ENCODE results near the gene ADCY7.

The ADCY7 gene

DNA sequence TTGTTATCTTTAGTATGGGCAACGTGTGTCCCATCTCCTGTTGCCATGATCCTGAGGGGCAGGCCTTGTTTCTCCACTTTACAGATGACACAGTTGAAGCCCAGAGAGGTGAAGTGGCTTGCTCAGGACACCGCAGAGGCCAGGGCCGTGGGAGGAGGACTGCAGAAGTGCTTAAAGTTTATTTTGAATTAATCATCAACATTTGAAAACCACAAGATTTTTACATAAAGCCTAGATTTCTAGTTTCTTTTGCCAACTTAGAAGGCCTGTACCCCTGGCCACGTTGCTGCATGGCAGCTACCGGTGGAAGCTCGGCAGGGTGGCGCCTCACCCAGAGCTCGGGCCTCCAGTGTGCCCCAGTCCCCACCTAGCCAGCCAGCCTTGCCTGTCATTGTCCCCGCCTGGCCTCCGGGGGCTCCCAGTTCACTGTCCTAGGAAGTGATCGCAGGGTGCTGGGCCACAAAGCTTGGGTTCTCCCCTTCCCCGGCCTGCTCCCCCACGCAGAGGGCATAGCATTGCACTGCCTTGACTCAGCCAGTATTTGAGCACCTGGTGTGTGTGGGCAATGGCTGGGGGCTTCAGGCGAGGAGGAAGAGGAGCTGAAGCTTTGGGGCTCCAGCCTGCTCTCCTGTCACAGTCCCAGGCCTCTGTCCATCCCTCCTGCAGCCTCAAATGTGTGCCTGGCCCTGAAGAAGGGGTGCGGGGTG lies 14.8 kb upstream of the ADCY7 start:
- H3K4me1 ChIP-seq (ENCODE audit: low read length) = no peaks in the 10 kb centered on the region
- H3F3A ChIP-seq (ENCODE audit: insufficient read depth, low read length) = no peaks in the 10 kb centered on the region
- H3K4me3 ChIP-seq (ENCODE audit: low read length) = no peak overlapping the region
- no peaks in the 10 kb centered on the region for H3K79me2 ChIP-seq (ENCODE audit: low read length)
- H3K27ac ChIP-seq (ENCODE audit: low read length) = no peak overlapping the region
- no peaks in the 10 kb centered on the region for H3K27me3 ChIP-seq (replicated peaks; ENCODE audit: insufficient read depth, low read length)
- no peaks in the 10 kb centered on the region for H3K36me3 ChIP-seq (replicated peaks; ENCODE audit: insufficient read depth, low read length)
- no peaks in the 10 kb centered on the region for H3K9me2 ChIP-seq (replicated peaks; ENCODE audit: insufficient read depth, low read length)
- H2AFZ ChIP-seq (ENCODE audit: low read length) = no peak overlapping the region
- DNase-seq = no peak
- TF ChIP-seq, protein P1, sequence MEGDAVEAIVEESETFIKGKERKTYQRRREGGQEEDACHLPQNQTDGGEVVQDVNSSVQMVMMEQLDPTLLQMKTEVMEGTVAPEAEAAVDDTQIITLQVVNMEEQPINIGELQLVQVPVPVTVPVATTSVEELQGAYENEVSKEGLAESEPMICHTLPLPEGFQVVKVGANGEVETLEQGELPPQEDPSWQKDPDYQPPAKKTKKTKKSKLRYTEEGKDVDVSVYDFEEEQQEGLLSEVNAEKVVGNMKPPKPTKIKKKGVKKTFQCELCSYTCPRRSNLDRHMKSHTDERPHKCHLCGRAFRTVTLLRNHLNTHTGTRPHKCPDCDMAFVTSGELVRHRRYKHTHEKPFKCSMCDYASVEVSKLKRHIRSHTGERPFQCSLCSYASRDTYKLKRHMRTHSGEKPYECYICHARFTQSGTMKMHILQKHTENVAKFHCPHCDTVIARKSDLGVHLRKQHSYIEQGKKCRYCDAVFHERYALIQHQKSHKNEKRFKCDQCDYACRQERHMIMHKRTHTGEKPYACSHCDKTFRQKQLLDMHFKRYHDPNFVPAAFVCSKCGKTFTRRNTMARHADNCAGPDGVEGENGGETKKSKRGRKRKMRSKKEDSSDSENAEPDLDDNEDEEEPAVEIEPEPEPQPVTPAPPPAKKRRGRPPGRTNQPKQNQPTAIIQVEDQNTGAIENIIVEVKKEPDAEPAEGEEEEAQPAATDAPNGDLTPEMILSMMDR (IDR thresholded peaks at IDR 0.05; ENCODE audit: low read length) = no peak
- TF ChIP-seq EZH2 (optimal IDR thresholded peaks at IDR 0.05; ENCODE audit: low read depth, low read length) (no peak), EZH2phosphoT487 (IDR thresholded peaks at IDR 0.05; ENCODE audit: low read length) (no peak)
- H4K20me1 ChIP-seq (ENCODE audit: insufficient read depth, low read length) = no peaks in the 10 kb centered on the region
- H3K9me3 ChIP-seq (replicated peaks; ENCODE audit: insufficient read depth, low read length) = no peaks in the 10 kb centered on the region
- H3K4me2 ChIP-seq (ENCODE audit: low read depth, low read length) = no peak overlapping the region
- no peak overlapping the region for H3K9ac ChIP-seq (ENCODE audit: low read length)

DNA sequence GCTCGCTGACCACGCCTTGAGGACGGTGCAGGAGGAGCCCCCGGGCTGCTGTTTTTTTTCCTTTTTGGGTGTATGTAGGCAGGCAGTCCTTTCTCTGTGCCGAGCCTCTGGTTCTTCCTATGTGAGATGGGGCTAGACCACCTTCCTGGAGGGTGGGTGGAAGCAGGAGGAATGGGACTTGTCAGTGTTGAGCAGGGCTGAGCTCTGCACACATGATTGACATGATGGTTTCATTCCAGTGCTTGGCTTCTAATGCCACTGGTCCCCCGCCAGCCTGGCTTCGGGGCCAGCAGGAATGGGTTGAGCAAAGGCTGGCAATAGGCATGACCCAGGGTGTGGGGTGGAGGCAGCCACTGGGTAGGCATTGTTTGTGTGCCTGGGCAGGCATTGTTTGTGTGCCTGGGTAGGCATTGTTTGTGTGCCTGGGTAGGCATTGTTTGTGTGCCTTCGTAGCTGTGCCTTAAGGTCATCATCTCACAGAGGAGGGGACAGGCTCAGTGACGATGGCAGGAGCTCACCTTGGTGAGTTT lies 14.2 kb upstream of the ADCY7 start:
- no peaks in the 10 kb centered on the region for H3K27me3 ChIP-seq (replicated peaks; ENCODE audit: insufficient read depth, low read length)
- no peak overlapping the region for H3K4me2 ChIP-seq (ENCODE audit: low read depth, low read length)
- H2AFZ ChIP-seq (ENCODE audit: low read length) = no peak overlapping the region
- no peak for TF ChIP-seq EZH2 (optimal IDR thresholded peaks at IDR 0.05; ENCODE audit: low read depth, low read length)
- no peak for DNase-seq
- H3K9ac ChIP-seq (ENCODE audit: low read length) = no peak overlapping the region
- H3K4me3 ChIP-seq (ENCODE audit: low read length) = no peak overlapping the region
- H3K9me3 ChIP-seq (replicated peaks; ENCODE audit: insufficient read depth, low read length) = no peaks in the 10 kb centered on the region
- H3K4me1 ChIP-seq (ENCODE audit: low read length) = no peaks in the 10 kb centered on the region
- no peaks in the 10 kb centered on the region for H3K9me2 ChIP-seq (replicated peaks; ENCODE audit: insufficient read depth, low read length)
- no peaks in the 10 kb centered on the region for H3K36me3 ChIP-seq (replicated peaks; ENCODE audit: insufficient read depth, low read length)
- no peaks in the 10 kb centered on the region for H3F3A ChIP-seq (ENCODE audit: insufficient read depth, low read length)
- no peaks in the 10 kb centered on the region for H3K79me2 ChIP-seq (ENCODE audit: low read length)
- no peak overlapping the region for H3K27ac ChIP-seq (ENCODE audit: low read length)
- no peaks in the 10 kb centered on the region for H4K20me1 ChIP-seq (ENCODE audit: insufficient read depth, low read length)

DNA sequence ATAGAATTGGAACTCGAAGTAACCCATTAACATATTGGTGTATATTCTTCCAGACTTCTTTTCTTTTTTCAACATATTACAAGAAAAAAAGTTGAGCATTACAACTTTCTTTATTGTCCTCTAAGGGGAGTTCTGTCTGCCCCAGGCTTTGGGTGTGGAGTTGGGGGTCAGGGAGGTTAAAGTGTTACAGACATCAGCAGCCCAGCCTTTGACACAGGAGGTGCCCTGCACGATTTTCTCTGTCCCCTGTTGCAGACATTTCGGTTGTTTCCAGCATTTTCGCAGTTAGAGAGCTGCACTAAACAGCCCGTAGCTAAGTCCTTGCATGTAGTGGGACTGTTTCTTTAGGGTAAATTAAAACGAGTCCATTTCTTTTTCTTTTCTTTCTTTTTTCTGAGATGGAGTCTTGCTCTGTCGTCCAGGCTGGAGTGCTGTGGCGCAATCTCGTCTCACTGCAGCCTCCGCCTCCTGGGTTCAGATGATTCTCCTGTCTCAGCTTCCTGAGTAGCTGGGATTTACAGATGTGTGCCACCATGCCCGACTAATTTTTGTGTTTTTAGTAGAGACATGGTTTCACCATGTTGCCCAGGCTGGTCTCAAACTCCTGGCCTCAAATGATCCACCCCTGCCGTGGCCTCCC lies 13.4 kb upstream of the ADCY7 start:
- H2AFZ ChIP-seq (ENCODE audit: low read length) = no peak overlapping the region
- TF ChIP-seq, protein P1 (IDR thresholded peaks at IDR 0.05; ENCODE audit: low read length) = no peak
- TF ChIP-seq EZH2phosphoT487 (IDR thresholded peaks at IDR 0.05; ENCODE audit: low read length) (no peak), EZH2 (optimal IDR thresholded peaks at IDR 0.05; ENCODE audit: low read depth, low read length) (no peak)
- no peaks in the 10 kb centered on the region for H3F3A ChIP-seq (ENCODE audit: insufficient read depth, low read length)
- no peak for DNase-seq
- no peak overlapping the region for H3K4me3 ChIP-seq (ENCODE audit: low read length)
- no peaks in the 10 kb centered on the region for H3K36me3 ChIP-seq (replicated peaks; ENCODE audit: insufficient read depth, low read length)
- H4K20me1 ChIP-seq (ENCODE audit: insufficient read depth, low read length) = no peaks in the 10 kb centered on the region
- H3K27ac ChIP-seq (ENCODE audit: low read length) = no peak overlapping the region
- no peaks in the 10 kb centered on the region for H3K4me1 ChIP-seq (ENCODE audit: low read length)
- no peaks in the 10 kb centered on the region for H3K79me2 ChIP-seq (ENCODE audit: low read length)
- no peak overlapping the region for H3K4me2 ChIP-seq (ENCODE audit: low read depth, low read length)
- H3K9ac ChIP-seq (ENCODE audit: low read length) = no peak overlapping the region
- no peaks in the 10 kb centered on the region for H3K9me3 ChIP-seq (replicated peaks; ENCODE audit: insufficient read depth, low read length)
- H3K27me3 ChIP-seq (replicated peaks; ENCODE audit: insufficient read depth, low read length) = no peaks in the 10 kb centered on the region
- no peaks in the 10 kb centered on the region for H3K9me2 ChIP-seq (replicated peaks; ENCODE audit: insufficient read depth, low read length)

DNA sequence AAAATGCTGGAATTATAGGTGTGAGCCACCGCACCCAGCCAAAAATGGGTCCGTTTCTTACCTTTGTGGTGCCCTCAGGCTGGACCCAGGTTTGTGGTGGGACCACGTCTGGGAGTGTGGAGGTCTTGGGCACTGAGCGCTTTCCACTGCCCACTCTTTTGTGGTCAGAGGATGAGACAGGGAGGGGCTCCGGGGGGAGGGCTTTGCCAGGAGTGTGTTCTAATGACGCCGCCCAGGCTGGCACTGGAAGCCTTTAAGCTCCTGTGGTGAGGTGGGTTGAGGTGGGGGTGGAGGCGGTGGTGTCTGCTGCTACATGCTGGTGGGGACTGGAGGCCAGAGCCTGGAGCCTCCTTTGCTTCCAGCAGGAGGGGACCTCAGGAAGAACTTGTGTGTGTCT lies 12.8 kb upstream of the ADCY7 start:
- no peak overlapping the region for H3K4me2 ChIP-seq (ENCODE audit: low read depth, low read length)
- TF ChIP-seq EZH2phosphoT487 (IDR thresholded peaks at IDR 0.05; ENCODE audit: low read length) = no peak
- TF ChIP-seq, protein P1 (IDR thresholded peaks at IDR 0.05; ENCODE audit: low read length) = no peak
- TF ChIP-seq EZH2 (optimal IDR thresholded peaks at IDR 0.05; ENCODE audit: low read depth, low read length) = no peak

More for the DNA sequence above, 12.8 kb upstream of the ADCY7 start:
- DNase-seq = no peak
- H2AFZ ChIP-seq (ENCODE audit: low read length) = no peak overlapping the region
- H3K4me3 ChIP-seq (ENCODE audit: low read length) = no peak overlapping the region
- no peaks in the 10 kb centered on the region for H3F3A ChIP-seq (ENCODE audit: insufficient read depth, low read length)
- no peak overlapping the region for H3K9ac ChIP-seq (ENCODE audit: low read length)
- no peaks in the 10 kb centered on the region for H3K9me3 ChIP-seq (replicated peaks; ENCODE audit: insufficient read depth, low read length)
- no peaks in the 10 kb centered on the region for H3K27me3 ChIP-seq (replicated peaks; ENCODE audit: insufficient read depth, low read length)
- no peaks in the 10 kb centered on the region for H3K79me2 ChIP-seq (ENCODE audit: low read length)
- no peaks in the 10 kb centered on the region for H3K36me3 ChIP-seq (replicated peaks; ENCODE audit: insufficient read depth, low read length)
- no peaks in the 10 kb centered on the region for H3K4me1 ChIP-seq (ENCODE audit: low read length)
- H3K27ac ChIP-seq (ENCODE audit: low read length) = no peak overlapping the region
- no peaks in the 10 kb centered on the region for H3K9me2 ChIP-seq (replicated peaks; ENCODE audit: insufficient read depth, low read length)
- no peaks in the 10 kb centered on the region for H4K20me1 ChIP-seq (ENCODE audit: insufficient read depth, low read length)

All from MM.1S (cell line).